ENCODE measurements around the gene GIT2. TPM values are rescaled to one million over a fixed set of nuclear protein-coding genes. Genes with fewer than 3 reads are reported as not detected.

GIT2 gene
- total RNA-seq, 1 experiment from 2014 or later: 21.7 TPM

- CTCF ChIA-PET: interaction anchor here (1.0 to 2.9 kb wide), 2 partner anchors 95 to 162 kb away, joined by 3 to 12 read pairs; no protein-coding TSS in a partner anchor
- no peaks in the 10 kb centered on the region for H3K27me3 Mint-ChIP-seq (ENCODE audit: low read depth)
- peaks cover 14% of the 10 kb centered on the region; the same call in 1 of the 2 replicates for H3K36me3 Mint-ChIP-seq
- ATAC-seq: no peak
- H3K27ac Mint-ChIP-seq: no peak overlapping the region
- H3K4me3 Mint-ChIP-seq: no peak overlapping the region
- peaks cover 12% of the 10 kb centered on the region for H3K4me1 Mint-ChIP-seq
- TF ChIP-seq TEAD4 (CRISPR knock-in tag; IDR thresholded peaks at IDR 0.05) (no peak), ZNF219 (CRISPR knock-in tag; IDR thresholded peaks at IDR 0.05; ENCODE audit: borderline replicate concordance) (no peak), MLX (CRISPR knock-in tag; IDR thresholded peaks at IDR 0.05) (no peak), IRF2 (CRISPR knock-in tag; IDR thresholded peaks at IDR 0.05; ENCODE audit: borderline replicate concordance, low read depth) (no peak), EMX1 (CRISPR knock-in tag; IDR thresholded peaks at IDR 0.05) (no peak)
- no peak for DNase-seq (ENCODE audit: low spot score)
- POLR2A ChIA-PET: no interaction called here
- no peaks in the 10 kb centered on the region for H3K9me3 Mint-ChIP-seq
These were observed 55.7 kb downstream of the GIT2 start for GRCh38 chr12:109940339-109940923.

- H3K27me3 Mint-ChIP-seq (ENCODE audit: low read depth): no peaks in the 10 kb centered on the region
- H3K4me1 Mint-ChIP-seq: peaks cover 3% of the 10 kb centered on the region
- ChIA-PET POLR2A (no interaction called here), CTCF (no interaction called here)
- DNase-seq (ENCODE audit: low spot score) (no peak), ATAC-seq (no peak)
- H3K9me3 Mint-ChIP-seq: no peaks in the 10 kb centered on the region
- peaks cover 15% of the 10 kb centered on the region; the same call in 1 of the 2 replicates for H3K36me3 Mint-ChIP-seq
- H3K4me3 Mint-ChIP-seq: no peak overlapping the region
- no peak overlapping the region for H3K27ac Mint-ChIP-seq
- TF ChIP-seq JUN (CRISPR knock-in tag; IDR thresholded peaks at IDR 0.05) (no peak), PRDM15 (CRISPR knock-in tag; IDR thresholded peaks at IDR 0.05) (no peak), ATF1 (CRISPR knock-in tag; IDR thresholded peaks at IDR 0.05) (no peak), FOXJ3 (CRISPR knock-in tag; IDR thresholded peaks at IDR 0.05; ENCODE audit: borderline replicate concordance) (no peak), FOXK1 (CRISPR knock-in tag; IDR thresholded peaks at IDR 0.05) (no peak), STAT6 (CRISPR knock-in tag; conservative IDR thresholded peaks at IDR 0.05; ENCODE audit: low read depth) (no peak), MLX (CRISPR knock-in tag; IDR thresholded peaks at IDR 0.05) (no peak), CREB1 (CRISPR knock-in tag; IDR thresholded peaks at IDR 0.05) (no peak), AR (CRISPR knock-in tag; IDR thresholded peaks at IDR 0.05) (no peak), FOXP1 (CRISPR knock-in tag; IDR thresholded peaks at IDR 0.05; ENCODE audit: borderline replicate concordance) (no peak), ZNF138 (CRISPR knock-in tag; conservative IDR thresholded peaks at IDR 0.05) (no peak), ARID4B (CRISPR knock-in tag; IDR thresholded peaks at IDR 0.05; ENCODE audit: borderline replicate concordance) (no peak), ELF4 (CRISPR knock-in tag; IDR thresholded peaks at IDR 0.05; ENCODE audit: low read depth) (no peak)
These were observed 56.7 kb downstream of the GIT2 start for GRCh38 chr12:109939504-109939903.

All from WTC11 (cell line).